Endothelial cell of umbilical vein (primary cell): Measurements from ENCODE around the gene EDA. TPM values are rescaled to one million over a fixed set of nuclear protein-coding genes. Genes with fewer than 3 reads are reported as not detected.

Experiments used
- BruUV-seq: library from RNA; stranded (reverse); fragments of 400-500 nt; replicated peaks from 2 replicates; lab custom pipeline; 2021; lab: Mats Ljungman, UMichigan
- CTCF ChIA-PET: fragments of 300-600, 350-600 bp; sonication (Branson Sonifier 250); formaldehyde crosslinking; loops from one replicate; lab custom pipeline; 2021; ENCODE audit warnings: antibody characterized with exemption, inconsistent platforms; lab: Charles Lee
- POLR2A ChIA-PET: fragments of 300-600, 350-600 bp; sonication (Branson Sonifier 250); formaldehyde crosslinking; loops from one replicate; lab custom pipeline; 2021; ENCODE audit warnings: antibody characterized with exemption, inconsistent platforms; lab: Charles Lee
- DNase-seq: peaks from one replicate; pipeline ENCODE4 v3.0.0-alpha.2; 2011; ENCODE audit warnings: low read depth, low spot score
- FAIRE-seq: peaks from 2 replicates; lab custom pipeline; 2011; peaks lifted over from hg19 to GRCh38; lab: Jason Lieb, UNC
- H2AFZ ChIP-seq: 2 replicates; pipeline ENCODE4 v1.6.0; 2012; ENCODE audit warnings: low read depth, low read length, control low read depth, inconsistent platforms
- H3K27ac ChIP-seq: 2 replicates; pipeline ENCODE4 v1.5.1; 2011; ENCODE audit warnings: low read depth, mild to moderate bottlenecking, control low read depth, low read length, moderate library complexity; ENCODE audit not compliant: insufficient read depth
- H3K27me3 ChIP-seq, 2 experiments: 2 replicates each; pipeline versions ENCODE4 v1.6.0 to v1.6.1; 2011; ENCODE audit warnings: low read length in 2 of 2, mixed read lengths in 1 of 2; ENCODE audit not compliant: control insufficient read depth in 2 of 2, insufficient read depth in 2 of 2
- H3K36me3 ChIP-seq, 2 experiments: 2 replicates in 1 of 2; 3 replicates in 1 of 2; pipeline ENCODE4 v1.5.1; 2011; ENCODE audit warnings: low read length in 2 of 2, mild to moderate bottlenecking in 1 of 2, moderate library complexity in 1 of 2; ENCODE audit not compliant: control insufficient read depth in 2 of 2, insufficient read depth in 2 of 2; ENCODE audit errors: extremely low read depth in 1 of 2
- H3K4me1 ChIP-seq: 3 replicates; pipeline ENCODE4 v1.5.1; 2011; ENCODE audit warnings: mild to moderate bottlenecking, low read length; ENCODE audit not compliant: control insufficient read depth, insufficient read depth; ENCODE audit errors: extremely low read depth
- H3K4me2 ChIP-seq: 2 replicates; pipeline ENCODE4 v1.6.1; 2011; ENCODE audit warnings: low read length, control low read depth, mixed read lengths; ENCODE audit not compliant: insufficient read depth
- H3K4me3 ChIP-seq, 3 experiments: fragments of 200-600 bp in 1 of 3; sonication (generic), shearing (Covaris generic) in 1 of 3; replicated peaks in 1 of 3; 2 replicates each; pipeline ENCODE4 v1.5.1; 2011 to 2016; ENCODE audit warnings: control low read depth in 3 of 3, low read length in 3 of 3, mild to moderate bottlenecking in 2 of 3, inconsistent platforms in 1 of 3, low read depth in 1 of 3, moderate library complexity in 1 of 3; ENCODE audit not compliant: insufficient read depth in 1 of 3
- H3K79me2 ChIP-seq: 2 replicates; pipeline ENCODE4 v1.6.0; 2012; ENCODE audit warnings: low read length, inconsistent platforms; ENCODE audit not compliant: control insufficient read depth, insufficient read depth
- H3K9ac ChIP-seq: replicated peaks from 2 replicates; pipeline ENCODE3; 2011; ENCODE audit warnings: low read length, control low read depth; ENCODE audit not compliant: insufficient read depth; ENCODE audit errors: extremely low read depth
- H3K9me1 ChIP-seq: replicated peaks from 3 replicates; pipeline ENCODE4 v1.6.0; 2011; ENCODE audit warnings: mild to moderate bottlenecking, low read length; ENCODE audit not compliant: control insufficient read depth, insufficient read depth; ENCODE audit errors: extremely low read depth
- H3K9me3 ChIP-seq: replicated peaks from 2 replicates; pipeline ENCODE4 v1.5.1; 2012; ENCODE audit warnings: low read length, inconsistent platforms; ENCODE audit not compliant: control insufficient read depth, insufficient read depth
- H4K20me1 ChIP-seq: replicated peaks from 2 replicates; pipeline ENCODE3; 2011; ENCODE audit warnings: mild to moderate bottlenecking, low read length; ENCODE audit not compliant: control insufficient read depth, insufficient read depth; ENCODE audit errors: extremely low read depth
- EZH2 ChIP-seq: IDR thresholded peaks from 2 replicates; pipeline ENCODE4 v1.6.1; 2012; ENCODE audit warnings: borderline replicate concordance, low read depth, mild to moderate bottlenecking, moderate library complexity, low read length, inconsistent platforms; ENCODE audit not compliant: severe bottlenecking
- JUN ChIP-seq: IDR thresholded peaks from 2 replicates; pipeline ENCODE4 v1.6.1; 2011; ENCODE audit warnings: borderline replicate concordance, low read depth; ENCODE audit not compliant: insufficient read length, insufficient read depth
- MAX ChIP-seq: IDR thresholded peaks from 2 replicates; pipeline ENCODE4 v1.6.1; 2011; ENCODE audit not compliant: insufficient read depth, insufficient read length
- MYC ChIP-seq: IDR thresholded peaks from one replicate; pipeline ENCODE4 v1.6.1; 2011; ENCODE audit warnings: mild to moderate bottlenecking, low read depth, low read length
- dilution Hi-C: fragments of 300-500 bp; cut with MboI; formaldehyde crosslinking; loops from one replicate; pipeline ENCODE4 v1.15.0; 2019; ENCODE audit warnings: low sequenced_read_pairs; ENCODE audit not compliant: extremely low pct_ligation_motif_present
- intact Hi-C: fragments of 100-400 bp; cut with micrococcal nuclease; formaldehyde crosslinking; loops from one replicate; pipeline ENCODE4 v1.10.0; 2022
- polyA plus RNA-seq, 4 experiments: library from polyadenylated mRNA; depleted of rRNA in 3 of 4; stranded (reverse) in 3 of 4; unstranded in 1 of 4; fragments of >200 nt; gene quantifications; 2 replicates each; pipeline versions ENCODE4 v1.2.1 to v1.2.3, GENCODE V29; 2011 to 2012; ENCODE audit warnings: missing spikeins in 1 of 4
- total RNA-seq: library from RNA; stranded (reverse); gene quantifications from 2 replicates; pipeline ENCODE4 v1.2.3, GENCODE V29; 2021
- TF ChIP-seq, protein P1 (sequence below), 2 donors: IDR thresholded peaks; 1 replicate in 1 of 2; 2 replicates in 1 of 2; pipeline ENCODE4 v1.5.1; 2011; ENCODE audit warnings: low read length in 2 of 2, mild to moderate bottlenecking in 2 of 2, moderate library complexity in 2 of 2, control low read depth in 1 of 2, inconsistent platforms in 1 of 2, low read depth in 1 of 2; ENCODE audit not compliant: insufficient read depth in 1 of 2; ENCODE audit errors: extremely low read depth in 1 of 2

The EDA gene
- total and polyA plus RNA-seq, 2 donors (not counting 3 experiments of a cell fraction or from before 2014, with no cell fraction given): 0.37 to 1.2 TPM

DNA sequence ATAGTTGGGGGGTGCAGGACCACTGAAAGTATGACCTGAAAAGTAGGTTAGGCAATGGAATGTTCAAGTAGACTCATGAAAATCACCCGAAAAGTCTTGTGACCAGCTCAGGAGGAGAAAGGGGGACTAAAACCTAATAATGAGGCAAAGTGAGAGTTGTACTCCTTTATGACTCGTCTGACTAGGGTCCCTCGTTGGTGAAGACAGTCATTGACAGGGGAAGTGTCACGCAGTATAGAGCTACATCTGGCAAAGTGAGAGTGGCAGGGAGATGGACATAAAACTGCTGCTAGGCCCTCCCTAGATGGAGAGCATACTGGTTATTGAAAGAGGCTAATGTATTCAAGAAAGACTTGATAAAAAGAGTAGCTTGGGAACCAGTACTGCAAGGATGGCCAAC, 466.8 kb downstream of the EDA start:
- H2AFZ ChIP-seq: no peak overlapping the region
- dilution Hi-C loops (no loop called here), intact Hi-C loops (no loop called here)
- ChIA-PET POLR2A (no interaction called here), CTCF (no interaction called here)
- H3K9me1 ChIP-seq: no peaks in the 10 kb centered on the region
- TF ChIP-seq JUN: no peak
- TF ChIP-seq MYC: no peak
- TF ChIP-seq MAX: no peak
- TF ChIP-seq, protein P1, sequence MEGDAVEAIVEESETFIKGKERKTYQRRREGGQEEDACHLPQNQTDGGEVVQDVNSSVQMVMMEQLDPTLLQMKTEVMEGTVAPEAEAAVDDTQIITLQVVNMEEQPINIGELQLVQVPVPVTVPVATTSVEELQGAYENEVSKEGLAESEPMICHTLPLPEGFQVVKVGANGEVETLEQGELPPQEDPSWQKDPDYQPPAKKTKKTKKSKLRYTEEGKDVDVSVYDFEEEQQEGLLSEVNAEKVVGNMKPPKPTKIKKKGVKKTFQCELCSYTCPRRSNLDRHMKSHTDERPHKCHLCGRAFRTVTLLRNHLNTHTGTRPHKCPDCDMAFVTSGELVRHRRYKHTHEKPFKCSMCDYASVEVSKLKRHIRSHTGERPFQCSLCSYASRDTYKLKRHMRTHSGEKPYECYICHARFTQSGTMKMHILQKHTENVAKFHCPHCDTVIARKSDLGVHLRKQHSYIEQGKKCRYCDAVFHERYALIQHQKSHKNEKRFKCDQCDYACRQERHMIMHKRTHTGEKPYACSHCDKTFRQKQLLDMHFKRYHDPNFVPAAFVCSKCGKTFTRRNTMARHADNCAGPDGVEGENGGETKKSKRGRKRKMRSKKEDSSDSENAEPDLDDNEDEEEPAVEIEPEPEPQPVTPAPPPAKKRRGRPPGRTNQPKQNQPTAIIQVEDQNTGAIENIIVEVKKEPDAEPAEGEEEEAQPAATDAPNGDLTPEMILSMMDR (IDR thresholded peaks at IDR 0.05; ENCODE audit: extremely low read depth in 1 of 2, insufficient read depth in 1 of 2, low read depth in 1 of 2, low read length in 2 of 2): no peak
- TF ChIP-seq EZH2: no peak
- no peak overlapping the region for H3K27ac ChIP-seq
- no peak overlapping the region for H3K4me3 ChIP-seq
- peaks cover 9% of the 10 kb centered on the region for H3K4me1 ChIP-seq
- H3K9ac ChIP-seq: no peak overlapping the region
- H3K27me3 ChIP-seq: no peaks in the 10 kb centered on the region
- H3K79me2 ChIP-seq: no peaks in the 10 kb centered on the region
- DNase-seq (no peak), FAIRE-seq (no peak)
- no peaks in the 10 kb centered on the region for H4K20me1 ChIP-seq
- no peak overlapping the region for H3K4me2 ChIP-seq
- BruUV-seq: no TSS peak
- no peaks in the 10 kb centered on the region for H3K36me3 ChIP-seq
- H3K9me3 ChIP-seq: no peaks in the 10 kb centered on the region
